ENCODE measurements around the gene ABHD1.

DNA sequence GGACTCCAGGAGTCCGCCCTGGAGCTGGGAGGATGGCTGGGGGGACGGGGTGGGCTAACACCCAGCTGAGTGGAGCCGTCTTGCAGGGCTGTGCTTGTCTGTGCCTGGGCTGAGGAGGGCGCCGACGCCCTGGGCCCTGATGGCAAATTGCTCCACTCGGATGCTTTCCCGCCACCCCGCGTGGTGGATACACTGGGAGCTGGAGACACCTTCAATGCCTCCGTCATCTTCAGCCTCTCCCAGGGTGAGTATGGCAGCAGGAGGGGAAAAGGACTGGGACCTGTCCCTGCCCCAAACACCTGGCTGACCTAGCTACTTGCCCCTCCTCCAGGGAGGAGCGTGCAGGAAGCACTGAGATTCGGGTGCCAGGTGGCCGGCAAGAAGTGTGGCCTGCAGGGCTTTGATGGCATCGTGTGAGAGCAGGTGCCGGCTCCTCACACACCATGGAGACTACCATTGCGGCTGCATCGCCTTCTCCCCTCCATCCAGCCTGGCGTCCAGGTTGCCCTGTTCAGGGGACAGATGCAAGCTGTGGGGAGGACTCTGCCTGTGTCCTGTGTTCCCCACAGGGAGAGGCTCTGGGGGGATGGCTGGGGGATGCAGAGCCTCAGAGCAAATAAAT, 24.2 kb upstream of the ABHD1 start:
- TF ChIP-seq, protein P1, sequence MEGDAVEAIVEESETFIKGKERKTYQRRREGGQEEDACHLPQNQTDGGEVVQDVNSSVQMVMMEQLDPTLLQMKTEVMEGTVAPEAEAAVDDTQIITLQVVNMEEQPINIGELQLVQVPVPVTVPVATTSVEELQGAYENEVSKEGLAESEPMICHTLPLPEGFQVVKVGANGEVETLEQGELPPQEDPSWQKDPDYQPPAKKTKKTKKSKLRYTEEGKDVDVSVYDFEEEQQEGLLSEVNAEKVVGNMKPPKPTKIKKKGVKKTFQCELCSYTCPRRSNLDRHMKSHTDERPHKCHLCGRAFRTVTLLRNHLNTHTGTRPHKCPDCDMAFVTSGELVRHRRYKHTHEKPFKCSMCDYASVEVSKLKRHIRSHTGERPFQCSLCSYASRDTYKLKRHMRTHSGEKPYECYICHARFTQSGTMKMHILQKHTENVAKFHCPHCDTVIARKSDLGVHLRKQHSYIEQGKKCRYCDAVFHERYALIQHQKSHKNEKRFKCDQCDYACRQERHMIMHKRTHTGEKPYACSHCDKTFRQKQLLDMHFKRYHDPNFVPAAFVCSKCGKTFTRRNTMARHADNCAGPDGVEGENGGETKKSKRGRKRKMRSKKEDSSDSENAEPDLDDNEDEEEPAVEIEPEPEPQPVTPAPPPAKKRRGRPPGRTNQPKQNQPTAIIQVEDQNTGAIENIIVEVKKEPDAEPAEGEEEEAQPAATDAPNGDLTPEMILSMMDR (IDR thresholded peaks at IDR 0.05) = no peak
- TF ChIP-seq POLR2A (IDR thresholded peaks at IDR 0.05) = no peak

All from adrenal gland (tissue), 5 donors.